Caco-2 (cell line): ENCODE data around the gene CHAF1A. TPM values are rescaled to one million over a fixed set of nuclear protein-coding genes. Genes with fewer than 3 reads are reported as not detected.

Source experiments
- BruUV-seq: library from RNA; stranded (reverse); fragments of 400-500 nt; replicated peaks from 2 replicates; lab custom pipeline; 2021; lab: Mats Ljungman, UMichigan
- CTCF ChIA-PET: fragments of 300-600 bp; sonication (Branson Sonifier 250); formaldehyde crosslinking; loops from one replicate; lab custom pipeline; 2022; ENCODE audit warnings: antibody characterized with exemption; lab: Charles Lee
- POLR2A ChIA-PET: fragments of 300-600 bp; sonication (Branson Sonifier 250); formaldehyde crosslinking; loops from one replicate; lab custom pipeline; 2022; ENCODE audit warnings: antibody characterized with exemption; lab: Charles Lee
- DNase-seq, 2 experiments: peaks; one replicate each; pipeline versions ENCODE4 v3.0.0 to v3.0.0-alpha.2; 2020 to 2022
- H3K27me3 ChIP-seq: replicated peaks from 2 replicates; pipeline ENCODE4 v1.6.0; 2011; ENCODE audit warnings: low read length; ENCODE audit not compliant: control insufficient read depth, insufficient read depth
- H3K36me3 ChIP-seq: 2 replicates; pipeline ENCODE4 v1.5.1; 2011; ENCODE audit warnings: low read length; ENCODE audit not compliant: control insufficient read depth, insufficient read depth
- H3K4me1 ChIP-seq: fragments of 250-450 bp; sonication (Bioruptor Pico); 2 replicates; pipeline ENCODE4 v1.5.1; 2020; ENCODE audit warnings: mild to moderate bottlenecking
- H3K4me3 ChIP-seq: 2 replicates; pipeline ENCODE4 v1.5.1; 2011; ENCODE audit warnings: low read depth, mild to moderate bottlenecking, control low read depth, low read length
- H3K9me3 ChIP-seq: fragments of 250-450 bp; sonication (Bioruptor Pico); 2 replicates; pipeline ENCODE4 v1.5.1; 2020; ENCODE audit warnings: mild to moderate bottlenecking, moderate library complexity
- H3K27ac Mint-ChIP-seq: one replicate; pipeline ENCODE4 v1.8.0; 2022; ENCODE audit warnings: mixed read lengths; ENCODE audit not compliant: unreplicated experiment
- H3K27me3 Mint-ChIP-seq: one replicate; pipeline ENCODE4 v1.8.0; 2022; ENCODE audit warnings: mixed read lengths; ENCODE audit not compliant: insufficient read depth, unreplicated experiment
- H3K36me3 Mint-ChIP-seq: one replicate; pipeline ENCODE4 v1.8.0; 2022; ENCODE audit warnings: mild to moderate bottlenecking, mixed read lengths; ENCODE audit not compliant: insufficient read depth, unreplicated experiment
- H3K4me1 Mint-ChIP-seq: one replicate; pipeline ENCODE4 v1.8.0; 2022; ENCODE audit warnings: low read depth, mixed read lengths; ENCODE audit not compliant: unreplicated experiment
- H3K4me3 Mint-ChIP-seq: one replicate; pipeline ENCODE4 v1.8.0; 2022; ENCODE audit warnings: mild to moderate bottlenecking, moderate library complexity, mixed read lengths; ENCODE audit not compliant: unreplicated experiment
- H3K9me3 Mint-ChIP-seq: one replicate; pipeline ENCODE4 v1.8.0; 2022; ENCODE audit warnings: mixed read lengths; ENCODE audit not compliant: unreplicated experiment
- CTCF ChIP-seq, 2 experiments: fragments of 200-600 bp in 1 of 2; IDR thresholded peaks; 1 replicate in 1 of 2; 2 replicates in 1 of 2; pipeline versions ENCODE4 v1.5.1 to v1.8.0; 2011 to 2022; ENCODE audit warnings: antibody characterized with exemption in 1 of 2, control low read depth in 1 of 2, inconsistent platforms in 1 of 2, low read depth in 1 of 2, low read length in 1 of 2, mild to moderate bottlenecking in 1 of 2, moderate library complexity in 1 of 2; ENCODE audit not compliant: insufficient read depth in 1 of 2, severe bottlenecking in 1 of 2, unreplicated experiment in 1 of 2
- intact Hi-C: fragments of 100-400 bp; cut with micrococcal nuclease; formaldehyde crosslinking; loops from one replicate; pipeline ENCODE4 v1.10.0; 2022; ENCODE audit not compliant: unreplicated experiment
- total RNA-seq: library from RNA; stranded (reverse); gene quantifications from 2 replicates; pipeline ENCODE4 v1.2.3, GENCODE V29; 2022

Gene CHAF1A
- total RNA-seq, 1 experiment from 2014 or later, result 63.1 TPM

DNA sequence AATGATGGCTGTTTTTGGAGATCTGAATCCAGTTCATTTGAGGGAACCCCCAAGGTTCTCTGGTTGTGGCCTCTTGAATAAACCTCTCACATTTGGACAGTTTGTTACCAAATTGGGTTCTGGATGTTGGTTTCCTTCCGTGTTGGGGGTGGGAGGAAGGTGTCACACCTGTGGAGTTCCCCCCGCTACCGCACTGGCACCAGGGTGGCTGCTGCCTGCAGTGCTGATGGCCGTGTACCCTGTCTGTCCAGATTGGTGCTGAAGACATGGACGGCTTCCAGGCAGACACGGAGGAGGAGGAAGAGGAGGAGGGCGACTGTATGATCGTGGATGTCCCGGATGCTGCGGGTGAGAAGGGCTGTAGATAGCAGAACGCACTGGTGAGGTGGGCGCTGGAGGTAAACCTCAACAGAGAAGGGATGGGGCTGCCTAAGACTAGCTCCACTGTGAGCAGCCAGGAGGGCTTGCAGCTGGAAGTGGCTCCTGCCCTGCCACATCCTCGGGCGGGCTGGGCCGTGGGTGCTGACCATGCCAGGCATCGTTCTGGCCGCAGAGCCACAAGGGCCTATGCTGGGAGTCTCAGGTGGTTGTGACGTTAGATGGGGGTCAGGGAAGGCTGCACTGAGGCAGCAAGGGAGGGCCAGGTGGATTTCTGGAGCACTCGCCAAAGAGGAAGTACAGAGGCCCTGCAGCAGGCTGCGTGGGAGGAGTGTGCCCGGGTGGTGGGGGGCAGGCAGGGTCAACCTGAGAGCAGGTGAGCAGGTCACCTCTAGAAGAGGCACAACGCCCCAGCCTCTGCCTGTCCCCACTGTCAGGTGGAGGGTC, 39.8 kb downstream of the CHAF1A start:
- CTCF ChIA-PET, result no interaction called here
- H3K36me3 Mint-ChIP-seq, result peaks cover 83% of the 10 kb centered on the region
- Histone ChIP-seq H3K36me3 (peaks cover 1% of the 10 kb centered on the region; the same call in 1 of the 2 replicates), H3K9me3 (no peaks in the 10 kb centered on the region), H3K4me1 (no peaks in the 10 kb centered on the region), H3K4me3 (no peak overlapping the region), H3K27me3 (no peaks in the 10 kb centered on the region)
- TF ChIP-seq CTCF (IDR thresholded peaks at IDR 0.05; ENCODE audit: insufficient read depth in 1 of 2, low read depth in 1 of 2, low read length in 1 of 2, severe bottlenecking in 1 of 2, unreplicated experiment in 1 of 2), result no peak
- H3K4me1 Mint-ChIP-seq, result no peaks in the 10 kb centered on the region
- H3K9me3 Mint-ChIP-seq, result no peaks in the 10 kb centered on the region
- no peak overlapping the region for H3K4me3 Mint-ChIP-seq
- POLR2A ChIA-PET, result no interaction called here
- BruUV-seq, result no TSS peak
- DNase-seq, result no peak
- peak overlapping the region; percentile 24 for H3K27ac Mint-ChIP-seq
- intact Hi-C loops, result no loop called here
- H3K27me3 Mint-ChIP-seq, result no peaks in the 10 kb centered on the region

- DNase-seq, result no peak
- intact Hi-C loops, result no loop called here
- BruUV-seq, result TSS peak; percentile 70
- no peak overlapping the region for H3K4me3 ChIP-seq
- Mint-ChIP-seq H3K36me3 (peaks cover 83% of the 10 kb centered on the region), H3K9me3 (no peaks in the 10 kb centered on the region), H3K27ac (no peak overlapping the region), H3K4me3 (no peak overlapping the region), H3K4me1 (no peaks in the 10 kb centered on the region), H3K27me3 (no peaks in the 10 kb centered on the region)
- TF ChIP-seq CTCF (IDR thresholded peaks at IDR 0.05; ENCODE audit: insufficient read depth in 1 of 2, low read depth in 1 of 2, low read length in 1 of 2, severe bottlenecking in 1 of 2, unreplicated experiment in 1 of 2), result no peak
- POLR2A ChIA-PET, result no interaction called here
- H3K4me1 ChIP-seq, result no peaks in the 10 kb centered on the region
- CTCF ChIA-PET, result no interaction called here
- no peaks in the 10 kb centered on the region for H3K9me3 ChIP-seq
- peaks cover 1% of the 10 kb centered on the region; the same call in 1 of the 2 replicates for H3K36me3 ChIP-seq
- H3K27me3 ChIP-seq, result no peaks in the 10 kb centered on the region
Measured at GRCh38 chr19:4442819-4443146, 40.3 kb downstream of the CHAF1A start.

DNA sequence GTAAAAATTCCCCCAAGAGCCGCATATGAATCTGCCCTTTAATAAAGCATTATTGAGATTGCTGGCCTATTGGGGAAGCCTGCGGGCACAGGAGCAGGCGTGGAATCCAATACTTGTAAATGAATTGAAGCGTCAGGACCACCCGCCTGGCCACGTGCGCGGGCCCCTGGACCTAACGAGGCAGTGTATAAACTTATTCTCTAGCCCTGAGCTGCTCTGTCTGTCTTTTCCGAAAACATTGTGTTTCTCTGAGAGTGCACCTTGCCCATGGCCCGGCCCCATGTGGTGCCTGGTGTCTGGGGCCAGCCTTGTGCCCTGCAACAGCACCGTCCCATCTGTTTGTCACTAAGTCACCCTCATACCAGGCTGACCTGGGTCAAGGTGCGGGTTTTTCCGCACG, 40.7 kb downstream of the CHAF1A start:
- ChIA-PET POLR2A (interaction anchor here (1.1 kb wide), 1 partner anchor 28 kb away, joined by 3 read pairs; no protein-coding TSS in a partner anchor), CTCF (no interaction called here)
- peaks cover 1% of the 10 kb centered on the region; the same call in 1 of the 2 replicates for H3K36me3 ChIP-seq
- no peak overlapping the region for H3K27ac Mint-ChIP-seq
- no peaks in the 10 kb centered on the region for H3K27me3 Mint-ChIP-seq
- no peak overlapping the region for H3K4me3 Mint-ChIP-seq
- intact Hi-C loops, result no loop called here
- peaks cover 82% of the 10 kb centered on the region for H3K36me3 Mint-ChIP-seq
- no peak for TF ChIP-seq CTCF (IDR thresholded peaks at IDR 0.05; ENCODE audit: insufficient read depth in 1 of 2, low read depth in 1 of 2, low read length in 1 of 2, severe bottlenecking in 1 of 2, unreplicated experiment in 1 of 2)
- H3K9me3 Mint-ChIP-seq, result no peaks in the 10 kb centered on the region
- DNase-seq, result no peak
- H3K4me1 Mint-ChIP-seq, result no peaks in the 10 kb centered on the region
- no peaks in the 10 kb centered on the region for H3K27me3 ChIP-seq
- no peaks in the 10 kb centered on the region for H3K9me3 ChIP-seq
- no TSS peak for BruUV-seq
- H3K4me3 ChIP-seq, result no peak overlapping the region
- no peaks in the 10 kb centered on the region for H3K4me1 ChIP-seq
